ENCODE measurements around the gene OCSTAMP.

DNA sequence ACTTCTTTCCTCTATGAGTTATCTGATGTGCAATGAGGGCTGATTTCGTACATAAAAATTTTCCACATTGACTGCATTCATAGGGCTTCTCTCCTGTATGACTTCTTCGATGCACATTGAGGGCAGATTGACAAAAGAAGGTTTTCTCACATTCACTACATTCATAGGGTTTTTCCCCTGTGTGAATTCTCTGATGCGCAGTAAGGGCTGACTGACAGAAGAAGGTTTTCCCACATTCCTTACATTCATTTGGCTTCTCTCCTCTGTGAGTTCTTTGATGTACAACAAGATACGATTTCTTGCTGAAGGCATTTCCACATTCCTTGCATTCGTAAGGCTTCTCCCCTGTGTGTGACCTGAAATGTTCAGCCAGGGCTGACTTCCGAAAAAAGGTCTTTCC is 48.5 kb downstream of the OCSTAMP start:
- no peak for TF ChIP-seq CTCF (IDR thresholded peaks at IDR 0.05)
- TF ChIP-seq POLR2A (IDR thresholded peaks at IDR 0.05): no peak
